Measurements from ENCODE around the gene ELMO3.

Gene ELMO3

GRCh38 chr16:67235816-67236562 lies 37.1 kb downstream of the ELMO3 start:
- Histone ChIP-seq H3K36me3 (ENCODE audit: control insufficient read depth, insufficient read depth, low read length) (peaks cover 46% of the 10 kb centered on the region), H3K27me3 (replicated peaks; ENCODE audit: control insufficient read depth, insufficient read depth, low read length) (no peaks in the 10 kb centered on the region), H3K4me3 (replicated peaks; ENCODE audit: low read depth, low read length) (no peak overlapping the region)
- TF ChIP-seq CTCF (IDR thresholded peaks at IDR 0.05; ENCODE audit: insufficient read depth, low read length, poor library complexity, severe bottlenecking): no peak
- DNase-seq (ENCODE audit: extremely low read depth, insufficient read length): no peak

- no peak overlapping the region for H3K4me3 ChIP-seq (replicated peaks; ENCODE audit: low read depth, low read length)
- H3K27me3 ChIP-seq (replicated peaks; ENCODE audit: control insufficient read depth, insufficient read depth, low read length): no peaks in the 10 kb centered on the region
- DNase-seq (ENCODE audit: extremely low read depth, insufficient read length): peak; percentile 75
- TF ChIP-seq CTCF (IDR thresholded peaks at IDR 0.05; ENCODE audit: insufficient read depth, low read length, poor library complexity, severe bottlenecking): no peak
- peaks cover 38% of the 10 kb centered on the region for H3K36me3 ChIP-seq (ENCODE audit: control insufficient read depth, insufficient read depth, low read length)
These were observed 37.8 kb downstream of the ELMO3 start for GRCh38 chr16:67236563-67237395.

GRCh38 chr16:67237396-67238277 lies 38.7 kb downstream of the ELMO3 start:
- Histone ChIP-seq H3K27me3 (replicated peaks; ENCODE audit: control insufficient read depth, insufficient read depth, low read length) (no peaks in the 10 kb centered on the region), H3K36me3 (ENCODE audit: control insufficient read depth, insufficient read depth, low read length) (peaks cover 34% of the 10 kb centered on the region), H3K4me3 (replicated peaks; ENCODE audit: low read depth, low read length) (no peak overlapping the region)
- no peak for DNase-seq (ENCODE audit: extremely low read depth, insufficient read length)
- TF ChIP-seq CTCF (IDR thresholded peaks at IDR 0.05; ENCODE audit: insufficient read depth, low read length, poor library complexity, severe bottlenecking): no peak

GRCh38 chr16:67238278-67238575 lies 39.3 kb downstream of the ELMO3 start:
- Histone ChIP-seq H3K27me3 (replicated peaks; ENCODE audit: control insufficient read depth, insufficient read depth, low read length) (no peaks in the 10 kb centered on the region), H3K36me3 (ENCODE audit: control insufficient read depth, insufficient read depth, low read length) (peaks cover 34% of the 10 kb centered on the region), H3K4me3 (replicated peaks; ENCODE audit: low read depth, low read length) (no peak overlapping the region)
- no peak for TF ChIP-seq CTCF (IDR thresholded peaks at IDR 0.05; ENCODE audit: insufficient read depth, low read length, poor library complexity, severe bottlenecking)
- DNase-seq (ENCODE audit: extremely low read depth, insufficient read length): no peak

GRCh38 chr16:67238806-67239470 lies 40.0 kb downstream of the ELMO3 start:
- no peak for TF ChIP-seq CTCF (IDR thresholded peaks at IDR 0.05; ENCODE audit: insufficient read depth, low read length, poor library complexity, severe bottlenecking)
- Histone ChIP-seq H3K27me3 (replicated peaks; ENCODE audit: control insufficient read depth, insufficient read depth, low read length) (no peaks in the 10 kb centered on the region), H3K36me3 (ENCODE audit: control insufficient read depth, insufficient read depth, low read length) (peaks cover 30% of the 10 kb centered on the region), H3K4me3 (replicated peaks; ENCODE audit: low read depth, low read length) (no peak overlapping the region)
- no peak for DNase-seq (ENCODE audit: extremely low read depth, insufficient read length)
